OCI-LY3 (cell line): ENCODE measurements around the gene CD96.

ENCODE experiments used
- EZH2phosphoT487 ChIP-seq: fragments of 200-600 bp; shearing (Covaris generic); IDR thresholded peaks from 2 replicates; pipeline ENCODE4 v1.6.1; 2018; ENCODE audit warnings: antibody characterized with exemption, mixed run types, low read depth
- TF ChIP-seq, protein P1 (sequence below): fragments of 200-600, 300-600 bp; sonication (generic); IDR thresholded peaks from 2 replicates; pipeline ENCODE4 v1.5.1; 2014; ENCODE audit warnings: antibody characterized with exemption, low read length, low read depth

DNA sequence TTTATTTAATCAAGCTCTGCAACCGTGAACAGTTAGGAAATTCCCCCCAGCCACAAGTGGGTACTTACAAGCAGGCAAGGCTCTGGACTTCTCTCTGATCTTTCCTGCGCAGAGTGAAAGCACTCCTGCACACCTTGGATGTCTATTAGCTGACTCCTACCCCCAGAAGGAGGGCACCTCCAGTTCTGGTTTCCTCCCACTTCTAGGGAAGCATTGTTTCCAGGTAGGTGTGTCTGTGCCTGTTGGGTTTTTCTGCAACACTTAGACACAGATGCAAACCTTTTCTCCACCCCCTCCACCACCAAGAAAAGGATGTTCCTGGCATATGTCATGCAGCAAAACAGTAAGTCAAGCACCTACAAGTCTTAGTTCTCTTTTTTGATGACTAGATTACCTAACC is 53.2 kb downstream of the CD96 start, which contains the start of gene ZBED2:
- TF ChIP-seq, protein P1, sequence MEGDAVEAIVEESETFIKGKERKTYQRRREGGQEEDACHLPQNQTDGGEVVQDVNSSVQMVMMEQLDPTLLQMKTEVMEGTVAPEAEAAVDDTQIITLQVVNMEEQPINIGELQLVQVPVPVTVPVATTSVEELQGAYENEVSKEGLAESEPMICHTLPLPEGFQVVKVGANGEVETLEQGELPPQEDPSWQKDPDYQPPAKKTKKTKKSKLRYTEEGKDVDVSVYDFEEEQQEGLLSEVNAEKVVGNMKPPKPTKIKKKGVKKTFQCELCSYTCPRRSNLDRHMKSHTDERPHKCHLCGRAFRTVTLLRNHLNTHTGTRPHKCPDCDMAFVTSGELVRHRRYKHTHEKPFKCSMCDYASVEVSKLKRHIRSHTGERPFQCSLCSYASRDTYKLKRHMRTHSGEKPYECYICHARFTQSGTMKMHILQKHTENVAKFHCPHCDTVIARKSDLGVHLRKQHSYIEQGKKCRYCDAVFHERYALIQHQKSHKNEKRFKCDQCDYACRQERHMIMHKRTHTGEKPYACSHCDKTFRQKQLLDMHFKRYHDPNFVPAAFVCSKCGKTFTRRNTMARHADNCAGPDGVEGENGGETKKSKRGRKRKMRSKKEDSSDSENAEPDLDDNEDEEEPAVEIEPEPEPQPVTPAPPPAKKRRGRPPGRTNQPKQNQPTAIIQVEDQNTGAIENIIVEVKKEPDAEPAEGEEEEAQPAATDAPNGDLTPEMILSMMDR: no peak
- TF ChIP-seq EZH2phosphoT487: no peak
